Measurements from ENCODE around the gene SCN9A. TPM values are rescaled to one million over a fixed set of nuclear protein-coding genes. Genes with fewer than 3 reads are reported as not detected.

SCN9A gene
- total and polyA plus RNA-seq, 2 donors (not counting 1 experiment from before 2014, with no cell fraction given), result 64.2 to 105 TPM

GRCh38 chr2:166373105-166373504 lies 2.6 kb downstream of the SCN9A start:
- peak overlapping the region; percentile 2 for H3K27ac ChIP-seq (ENCODE audit: insufficient read depth, low read length)
- TF ChIP-seq CTCF (conservative IDR thresholded peaks at IDR 0.05 in 1 of 2, IDR thresholded peaks at IDR 0.05 in 1 of 2; ENCODE audit: low read depth in 1 of 2, low read length in 2 of 2), result no peak
- TF ChIP-seq EZH2 (IDR thresholded peaks at IDR 0.05; ENCODE audit: low read length, missing control alignments), result no peak
- H4K20me1 ChIP-seq (ENCODE audit: control insufficient read depth, extremely low read depth, insufficient read depth, low read length), result no peaks in the 10 kb centered on the region
- no peaks in the 10 kb centered on the region for H3K27me3 ChIP-seq (ENCODE audit: control insufficient read depth, insufficient read depth, low read length)
- peak overlapping the region; percentile 42 for H3K4me2 ChIP-seq (ENCODE audit: extremely low read depth, insufficient read depth, low read length)
- peaks cover 48% of the 10 kb centered on the region for H3K79me2 ChIP-seq (ENCODE audit: control insufficient read depth, insufficient read depth, low read length)
- peaks cover 5% of the 10 kb centered on the region for H3K4me1 ChIP-seq (ENCODE audit: control insufficient read depth, extremely low read depth, insufficient read depth, low read length)
- H3K9ac ChIP-seq (ENCODE audit: insufficient read depth, low read length), result peak overlapping the region; percentile 10
- no peaks in the 10 kb centered on the region for H3K36me3 ChIP-seq (ENCODE audit: control insufficient read depth, insufficient read depth, low read length)
- peak overlapping the region; percentile 34 to 98 (median 88) for H3K4me3 ChIP-seq (replicated peaks in 1 of 4; ENCODE audit: control extremely low read depth in 1 of 4, insufficient read depth in 1 of 4, low read depth in 3 of 4, low read length in 4 of 4)
- DNase-seq (ENCODE audit: low read depth in 2 of 2), result no peak
- H3K9me3 ChIP-seq (ENCODE audit: control insufficient read depth, insufficient read depth, low read depth, low read length), result no peaks in the 10 kb centered on the region
- H2AFZ ChIP-seq (ENCODE audit: low read length), result no peak overlapping the region

- Histone ChIP-seq H3K4me2 (ENCODE audit: extremely low read depth, insufficient read depth, low read length) (peak overlapping the region; percentile 34), H3K27ac (ENCODE audit: insufficient read depth, low read length) (peak overlapping the region; percentile 24), H3K9me3 (ENCODE audit: control insufficient read depth, insufficient read depth, low read depth, low read length) (no peaks in the 10 kb centered on the region), H3K36me3 (ENCODE audit: control insufficient read depth, insufficient read depth, low read length) (no peaks in the 10 kb centered on the region), H4K20me1 (ENCODE audit: control insufficient read depth, extremely low read depth, insufficient read depth, low read length) (no peaks in the 10 kb centered on the region), H3K9ac (ENCODE audit: insufficient read depth, low read length) (no peak overlapping the region), H2AFZ (ENCODE audit: low read length) (no peak overlapping the region), H3K27me3 (ENCODE audit: control insufficient read depth, insufficient read depth, low read length) (no peaks in the 10 kb centered on the region), H3K79me2 (ENCODE audit: control insufficient read depth, insufficient read depth, low read length) (peaks cover 55% of the 10 kb centered on the region), H3K4me3 (replicated peaks in 1 of 4; ENCODE audit: control extremely low read depth in 1 of 4, insufficient read depth in 1 of 4, low read depth in 3 of 4, low read length in 4 of 4) (peak overlapping the region in 2 of 4 experiments; percentile 6 to 31), H3K4me1 (ENCODE audit: control insufficient read depth, extremely low read depth, insufficient read depth, low read length) (peaks cover 5% of the 10 kb centered on the region)
- peak; percentile 35 to 78 for DNase-seq (ENCODE audit: low read depth in 2 of 2)
- no peak for TF ChIP-seq EZH2 (IDR thresholded peaks at IDR 0.05; ENCODE audit: low read length, missing control alignments)
- no peak for TF ChIP-seq CTCF (conservative IDR thresholded peaks at IDR 0.05 in 1 of 2, IDR thresholded peaks at IDR 0.05 in 1 of 2; ENCODE audit: low read depth in 1 of 2, low read length in 2 of 2)
These were observed 3.7 kb downstream of the SCN9A start for GRCh38 chr2:166372046-166372445.

- H3K79me2 ChIP-seq (ENCODE audit: control insufficient read depth, insufficient read depth, low read length), result peaks cover 43% of the 10 kb centered on the region
- H3K4me1 ChIP-seq (ENCODE audit: control insufficient read depth, extremely low read depth, insufficient read depth, low read length), result peaks cover 3% of the 10 kb centered on the region
- TF ChIP-seq CTCF (conservative IDR thresholded peaks at IDR 0.05 in 1 of 2, IDR thresholded peaks at IDR 0.05 in 1 of 2; ENCODE audit: low read depth in 1 of 2, low read length in 2 of 2), result no peak
- TF ChIP-seq EZH2 (IDR thresholded peaks at IDR 0.05; ENCODE audit: low read length, missing control alignments), result no peak
- H3K27ac ChIP-seq (ENCODE audit: insufficient read depth, low read length), result no peak overlapping the region
- no peaks in the 10 kb centered on the region for H3K9me3 ChIP-seq (ENCODE audit: control insufficient read depth, insufficient read depth, low read depth, low read length)
- peak in 1 of 2 donors; percentile 61 for DNase-seq (ENCODE audit: low read depth in 2 of 2)
- no peak overlapping the region for H2AFZ ChIP-seq (ENCODE audit: low read length)
- H4K20me1 ChIP-seq (ENCODE audit: control insufficient read depth, extremely low read depth, insufficient read depth, low read length), result no peaks in the 10 kb centered on the region
- H3K36me3 ChIP-seq (ENCODE audit: control insufficient read depth, insufficient read depth, low read length), result no peaks in the 10 kb centered on the region
- no peak overlapping the region for H3K4me3 ChIP-seq (replicated peaks in 1 of 4; ENCODE audit: control extremely low read depth in 1 of 4, insufficient read depth in 1 of 4, low read depth in 3 of 4, low read length in 4 of 4)
- H3K27me3 ChIP-seq (ENCODE audit: control insufficient read depth, insufficient read depth, low read length), result no peaks in the 10 kb centered on the region
- no peak overlapping the region for H3K9ac ChIP-seq (ENCODE audit: insufficient read depth, low read length)
- H3K4me2 ChIP-seq (ENCODE audit: extremely low read depth, insufficient read depth, low read length), result no peak overlapping the region
These were observed 9.8 kb downstream of the SCN9A start for GRCh38 chr2:166365803-166366420.

Measured in fibroblast of lung (primary cell).